ENCODE data around the gene CIB2.

CIB2 gene

DNA sequence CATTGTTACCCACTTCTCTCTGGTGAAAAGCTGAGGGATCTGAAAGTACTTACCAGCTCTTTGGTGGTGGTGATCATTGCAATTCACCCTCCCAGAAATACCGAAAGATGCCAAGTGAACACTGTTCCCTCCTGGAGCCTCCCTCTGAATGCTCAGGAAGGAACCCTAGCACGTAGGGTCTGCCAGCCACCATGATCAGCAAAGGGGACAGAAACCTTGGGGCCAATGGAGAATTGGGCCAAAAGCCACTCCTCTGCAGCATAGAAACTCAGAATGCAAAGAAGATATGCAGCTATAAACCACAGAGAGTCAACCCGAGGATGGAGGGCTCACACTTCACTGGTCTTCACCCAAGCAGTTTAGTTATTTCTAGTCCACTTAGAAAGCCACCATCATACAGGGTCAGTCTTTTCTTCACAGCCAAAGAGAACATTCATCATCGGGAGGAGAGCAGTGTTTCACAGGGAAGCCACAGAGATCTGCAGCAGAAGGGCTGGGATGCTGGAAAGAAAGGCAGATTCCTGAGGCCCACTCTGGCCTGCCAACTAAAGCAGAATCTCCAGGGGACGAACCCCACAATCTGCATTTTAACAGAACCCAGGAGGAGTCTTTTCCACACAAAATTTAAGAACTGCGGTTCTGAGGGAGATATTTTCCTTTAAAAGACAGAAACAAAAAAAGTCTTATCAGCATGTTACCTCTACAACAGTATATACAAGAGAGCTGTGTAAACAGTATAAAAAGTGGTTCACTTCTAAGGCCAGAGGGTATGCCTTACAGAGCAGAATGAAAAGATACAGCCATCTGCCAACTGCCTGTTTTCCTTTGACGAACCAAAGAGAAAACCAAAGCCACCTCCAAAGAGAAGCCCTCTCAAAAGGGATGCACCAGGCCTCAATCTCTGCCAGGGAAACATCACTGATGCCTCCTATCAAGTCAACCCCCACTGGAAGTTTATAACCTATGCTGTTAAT is 65.0 kb downstream of the CIB2 start:
- DNase-seq (ENCODE audit: low read depth), result no peak

DNA sequence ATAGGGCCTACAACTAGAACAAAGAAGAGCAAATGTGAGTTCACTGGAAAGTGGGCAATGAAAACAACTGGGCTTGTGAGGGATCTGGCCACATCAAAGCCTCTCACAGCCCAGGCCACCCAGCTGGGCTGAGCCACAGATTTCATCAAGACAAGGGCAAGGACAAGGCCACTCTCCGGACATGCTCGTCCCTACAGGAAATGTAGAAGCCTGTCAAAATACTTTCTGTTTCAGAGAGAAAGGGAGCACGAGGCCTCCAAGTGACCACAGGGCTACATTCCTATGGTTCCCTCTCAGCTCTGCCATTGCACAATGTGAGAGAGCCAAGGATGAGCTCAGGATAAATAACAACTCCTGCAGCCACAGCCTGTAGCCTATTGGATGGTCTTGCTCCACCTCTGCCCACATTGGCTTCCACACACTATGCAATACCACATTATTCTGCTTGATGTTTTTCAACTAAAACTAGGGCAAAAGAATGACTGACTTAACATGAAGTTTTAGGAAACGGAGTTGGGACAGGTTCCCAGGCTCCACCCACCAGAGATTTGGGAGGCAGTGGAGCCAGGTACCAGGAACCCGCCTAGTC is 65.9 kb downstream of the CIB2 start:
- no peak for DNase-seq (ENCODE audit: low read depth)

- no peak for DNase-seq (ENCODE audit: low read depth)
Observed at GRCh38 chr15:78064544-78064943, 66.7 kb downstream of the CIB2 start.

GRCh38 chr15:78063970-78064385 is 67.3 kb downstream of the CIB2 start:
- DNase-seq (ENCODE audit: low read depth), result no peak

GRCh38 chr15:78063217-78063616 is 68.0 kb downstream of the CIB2 start:
- no peak for DNase-seq (ENCODE audit: low read depth)

DNA sequence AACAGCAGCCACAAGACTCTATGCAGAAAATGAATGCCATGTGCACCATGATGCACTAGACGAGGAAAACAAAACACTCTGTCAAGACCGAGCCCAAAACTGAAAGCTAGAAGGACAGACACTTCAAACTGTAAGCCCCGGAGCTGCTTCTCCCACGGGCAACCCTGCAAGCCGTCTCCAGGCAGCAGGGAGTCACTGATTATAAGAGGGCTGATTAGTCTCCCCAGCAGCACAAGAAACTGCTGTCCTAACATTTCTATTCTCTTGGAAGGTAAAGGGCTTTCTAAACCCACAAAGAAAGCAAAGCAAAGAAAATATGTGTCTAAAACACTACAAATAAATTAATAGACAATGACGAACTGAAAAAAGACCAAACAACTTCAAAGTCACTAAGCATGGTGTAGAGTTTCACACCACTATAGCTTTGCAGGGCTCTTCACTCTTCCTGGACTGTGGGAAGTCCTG is 69.2 kb downstream of the CIB2 start:
- DNase-seq (ENCODE audit: low read depth), result no peak

DNA sequence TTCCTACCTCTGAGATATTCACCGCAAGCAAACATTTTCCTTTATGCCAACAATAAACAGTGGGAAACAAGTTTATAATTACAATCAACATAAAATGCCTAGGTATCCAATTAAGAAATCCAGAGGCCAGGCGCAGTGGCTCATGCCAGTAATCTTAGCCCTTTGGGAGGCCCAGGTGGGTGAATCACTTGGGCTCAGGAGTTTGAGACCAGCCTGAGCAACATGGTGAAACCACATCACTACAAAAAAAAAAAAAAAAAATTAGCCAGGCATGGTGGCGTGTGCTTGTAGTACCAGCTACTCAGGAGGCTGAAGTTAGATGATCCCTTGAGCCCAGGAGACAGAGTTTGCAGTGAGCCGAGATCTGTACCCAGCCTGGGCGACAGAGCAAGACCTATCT is 71.0 kb downstream of the CIB2 start:
- no peak for DNase-seq (ENCODE audit: low read depth)

DNA sequence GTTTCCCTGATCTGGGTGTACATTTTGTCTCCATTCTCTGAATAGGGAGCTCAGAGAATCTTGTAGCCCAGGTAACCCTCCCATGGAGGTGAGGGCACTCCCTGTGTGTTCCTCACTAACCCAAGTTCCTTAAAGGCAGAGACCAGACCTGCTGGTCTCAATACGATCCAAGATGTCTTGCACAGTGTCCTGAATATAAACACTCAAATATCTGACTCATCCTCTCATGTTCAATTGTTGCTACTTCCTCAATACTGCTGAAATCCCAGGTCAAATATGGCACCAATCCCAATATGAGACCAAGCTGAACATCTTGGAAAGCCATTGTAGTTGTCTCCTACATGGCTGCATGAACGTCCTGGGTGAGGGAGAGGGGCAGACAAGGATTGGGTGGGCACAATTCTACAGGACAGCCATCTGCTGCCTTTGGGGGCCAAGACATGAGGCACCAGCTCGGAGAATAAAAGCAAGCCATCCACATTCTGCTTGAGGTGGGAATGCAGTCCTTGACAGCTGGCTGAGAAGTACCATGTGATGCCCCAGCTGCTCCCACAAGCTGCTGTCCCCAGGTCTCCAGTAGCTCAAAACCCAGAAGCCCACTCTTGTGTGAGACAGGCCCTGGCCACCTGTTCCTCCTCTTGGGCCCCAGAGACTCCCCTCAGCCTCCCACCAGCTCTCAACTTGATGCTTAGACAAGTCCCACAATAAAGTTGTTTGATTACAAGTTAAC is 72.0 kb downstream of the CIB2 start:
- no peak for DNase-seq (ENCODE audit: low read depth)

GRCh38 chr15:78058401-78058935 is 72.8 kb downstream of the CIB2 start:
- no peak for DNase-seq (ENCODE audit: low read depth)

- DNase-seq (ENCODE audit: low read depth), result no peak
Observed at GRCh38 chr15:78057803-78058202, 73.4 kb downstream of the CIB2 start.

GRCh38 chr15:78056714-78057269 is 74.5 kb downstream of the CIB2 start:
- no peak for DNase-seq (ENCODE audit: low read depth)

DNA sequence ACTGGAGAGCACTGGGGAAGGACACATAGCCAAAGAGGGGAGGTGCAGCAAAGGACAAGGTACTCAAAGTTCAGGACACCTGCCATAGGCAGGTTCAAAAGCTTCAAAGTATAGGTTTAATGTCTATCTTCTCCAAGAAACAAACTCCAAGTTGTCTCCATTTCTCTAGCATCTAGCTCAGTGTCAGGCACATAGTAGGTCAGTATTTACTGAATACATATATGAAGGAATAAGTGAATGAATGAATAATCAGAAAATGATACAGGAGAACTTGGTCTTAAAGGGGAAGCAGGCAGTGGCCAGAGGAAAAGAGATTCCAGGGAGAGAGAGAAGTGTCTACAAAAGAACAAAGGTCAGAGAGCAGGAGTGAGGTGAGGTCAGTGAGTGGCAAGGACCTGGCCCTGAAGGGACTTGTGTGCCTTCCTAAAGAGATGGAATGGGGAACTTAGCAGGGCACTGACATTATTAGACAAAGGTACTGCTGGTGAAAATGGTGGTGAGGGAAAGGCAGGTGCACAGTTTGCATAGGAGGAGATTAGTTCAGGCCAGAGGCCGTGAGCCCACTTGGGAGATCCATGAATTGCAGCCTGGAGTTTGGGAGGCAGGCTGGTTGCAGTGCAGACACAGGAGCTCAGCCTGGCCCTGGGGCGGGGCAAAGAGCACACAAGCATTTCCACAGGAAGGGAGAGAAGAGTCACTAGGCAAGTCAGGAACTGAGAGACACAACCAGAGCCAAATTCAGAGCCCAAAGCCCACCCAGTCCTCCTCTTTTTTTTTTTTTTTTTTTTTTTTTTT is 75.1 kb downstream of the CIB2 start:
- DNase-seq (ENCODE audit: low read depth), result no peak

DNA sequence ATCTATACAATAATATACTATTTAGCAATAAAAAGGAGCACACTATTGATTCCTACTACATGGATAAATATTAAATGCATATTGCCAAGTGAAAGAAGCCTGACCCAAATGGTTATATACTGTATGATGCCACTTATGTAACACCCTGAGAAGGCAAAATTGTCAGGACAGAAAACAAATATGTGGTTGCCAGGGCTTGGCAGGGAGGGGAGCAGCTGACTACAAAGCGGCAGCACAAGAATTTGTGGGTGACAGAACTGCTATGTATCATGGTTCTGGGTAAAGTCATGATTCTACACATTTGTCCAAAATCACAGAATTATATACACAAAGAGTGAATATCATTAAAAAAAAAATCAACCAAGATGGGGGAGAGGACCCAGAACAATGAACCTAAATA is 76.3 kb downstream of the CIB2 start:
- no peak for DNase-seq (ENCODE audit: low read depth)
